HEK293T (cell line): ENCODE data around the gene TIAM1.

Experiments used
- CTCF ChIA-PET: fragments of 350-600 bp; formaldehyde crosslinking; extraction: SDS; loops from one replicate; lab custom pipeline; 2021; ENCODE audit warnings: antibody characterized with exemption, inconsistent platforms; lab: Yijun Ruan, JAX
- POLR2A ChIA-PET: fragments of 350-600 bp; formaldehyde crosslinking; extraction: SDS; loops from one replicate; lab custom pipeline; 2020; ENCODE audit warnings: antibody characterized with exemption, inconsistent platforms; lab: Yijun Ruan, JAX
- DNase-seq: peaks from one replicate; pipeline ENCODE4 v3.0.0; 2012; ENCODE audit warnings: mixed read lengths; ENCODE audit errors: extremely low spot score
- ARNT ChIP-seq: fragments of 450-650 bp; IDR thresholded peaks from 2 replicates; pipeline ENCODE4 v1.6.1; 2017; ENCODE audit warnings: mild to moderate bottlenecking
- BHLHE40 ChIP-seq: fragments of 450-650 bp; IDR thresholded peaks from 2 replicates; pipeline ENCODE4 v1.6.1; 2016; ENCODE audit warnings: mild to moderate bottlenecking, moderate library complexity, borderline replicate concordance
- CTBP1 ChIP-seq: fragments of 450-650 bp; IDR thresholded peaks from 2 replicates; pipeline ENCODE4 v1.6.1; 2016; ENCODE audit warnings: borderline replicate concordance
- ELF4 ChIP-seq: fragments of 450-650 bp; IDR thresholded peaks from 2 replicates; pipeline ENCODE4 v1.6.1; 2017; ENCODE audit warnings: antibody characterized with exemption
- FOXA1 ChIP-seq: fragments of 450-650 bp; IDR thresholded peaks from 2 replicates; pipeline ENCODE4 v1.6.1; 2016; ENCODE audit warnings: mild to moderate bottlenecking
- FOXK2 ChIP-seq: fragments of 450-650 bp; IDR thresholded peaks from 2 replicates; pipeline ENCODE4 v1.6.1; 2016; ENCODE audit warnings: mild to moderate bottlenecking
- FOXM1 ChIP-seq: fragments of 450-650 bp; IDR thresholded peaks from 2 replicates; pipeline ENCODE4 v1.6.1; 2017; ENCODE audit warnings: mild to moderate bottlenecking, borderline replicate concordance
- HDGF ChIP-seq: fragments of 450-650 bp; IDR thresholded peaks from 2 replicates; pipeline ENCODE4 v1.6.1; 2017; ENCODE audit warnings: antibody characterized with exemption, borderline replicate concordance
- L3MBTL2 ChIP-seq: fragments of 450-650 bp; conservative IDR thresholded peaks from 2 replicates; pipeline ENCODE4 v1.6.1; 2016; ENCODE audit warnings: mild to moderate bottlenecking
- LEF1 ChIP-seq: fragments of 450-650 bp; IDR thresholded peaks from 2 replicates; pipeline ENCODE4 v1.6.1; 2017; ENCODE audit warnings: mild to moderate bottlenecking, borderline replicate concordance
- NFRKB ChIP-seq: fragments of 450-650 bp; IDR thresholded peaks from 2 replicates; pipeline ENCODE4 v1.6.1; 2016; ENCODE audit warnings: mild to moderate bottlenecking, moderate library complexity
- PKNOX1 ChIP-seq: fragments of 450-650 bp; IDR thresholded peaks from 2 replicates; pipeline ENCODE4 v1.6.1; 2016
- SP1 ChIP-seq: fragments of 450-650 bp; IDR thresholded peaks from 2 replicates; pipeline ENCODE4 v1.6.1; 2017
- SUZ12 ChIP-seq: fragments of 450-650 bp; IDR thresholded peaks from 2 replicates; pipeline ENCODE4 v1.6.1; 2016; ENCODE audit warnings: mild to moderate bottlenecking
- TARDBP ChIP-seq: fragments of 450-650 bp; IDR thresholded peaks from 2 replicates; pipeline ENCODE4 v1.6.1; 2016
- ZNF384 ChIP-seq: fragments of 450-650 bp; IDR thresholded peaks from 2 replicates; pipeline ENCODE4 v1.6.1; 2016

TIAM1 gene

GRCh38 chr21:31181082-31181750, 162.8 kb downstream of the TIAM1 start:
- ChIA-PET POLR2A (no interaction called here), CTCF (interaction anchor here (0.6 to 2.0 kb wide), 6 partner anchors 17 to 305 kb away, joined by 3 to 13 read pairs (median 4); no protein-coding TSS in a partner anchor)
- TF ChIP-seq ZNF384 (peak; percentile 55; the same call in 1 of the 2 replicates), ARNT (no peak), SUZ12 (no peak)
- DNase-seq = no peak

GRCh38 chr21:31180256-31181081, 163.6 kb downstream of the TIAM1 start:
- ChIA-PET CTCF (interaction anchor here (0.5 to 2.0 kb wide), 5 partner anchors 18 to 304 kb away, joined by 3 to 13 read pairs (median 3); no protein-coding TSS in a partner anchor), POLR2A (no interaction called here)
- peak; percentile 52 for DNase-seq
- TF ChIP-seq TARDBP = no peak
- TF ChIP-seq ZNF384 = no peak
- TF ChIP-seq ARNT = no peak
- no peak for TF ChIP-seq HDGF
- TF ChIP-seq FOXA1 = no peak
- TF ChIP-seq SUZ12 = no peak
- no peak for TF ChIP-seq L3MBTL2
- TF ChIP-seq LEF1 = no peak
- no peak for TF ChIP-seq PKNOX1
- no peak for TF ChIP-seq CTBP1
- TF ChIP-seq ELF4 = no peak
- no peak for TF ChIP-seq FOXM1
- no peak for TF ChIP-seq FOXK2
- TF ChIP-seq NFRKB = no peak
- TF ChIP-seq SP1 = no peak
- no peak for TF ChIP-seq BHLHE40

GRCh38 chr21:31176725-31177124, 167.3 kb downstream of the TIAM1 start:
- CTCF ChIA-PET = no interaction called here

GRCh38 chr21:31176080-31176551, 167.9 kb downstream of the TIAM1 start:
- TF ChIP-seq NFRKB (no peak), BHLHE40 (no peak), PKNOX1 (no peak), HDGF (no peak), SUZ12 (no peak), ARNT (no peak)
- ChIA-PET POLR2A (no interaction called here), CTCF (no interaction called here)
- DNase-seq = no peak

More at GRCh38 chr21:31176725-31177124, 167.3 kb downstream of the TIAM1 start:
- no peak for TF ChIP-seq FOXM1
- no peak for TF ChIP-seq FOXA1
- no peak for TF ChIP-seq ARNT
- POLR2A ChIA-PET = no interaction called here
- no peak for DNase-seq

- TF ChIP-seq L3MBTL2 (peak; percentile 72), FOXM1 (no peak), HDGF (no peak)
- DNase-seq = peak; percentile 50
- ChIA-PET POLR2A (no interaction called here), CTCF (interaction anchor here (0.6 to 1.0 kb wide), 2 partner anchors 73 to 75 kb away, joined by 3 to 4 read pairs; no protein-coding TSS in a partner anchor)
These were observed 170.0 kb downstream of the TIAM1 start for GRCh38 chr21:31173881-31174555.

- ChIA-PET POLR2A (no interaction called here), CTCF (no interaction called here)
- TF ChIP-seq ARNT = no peak
- no peak for TF ChIP-seq CTBP1
- no peak for TF ChIP-seq L3MBTL2
- TF ChIP-seq PKNOX1 = no peak
- no peak for TF ChIP-seq NFRKB
- no peak for TF ChIP-seq ELF4
- no peak for TF ChIP-seq FOXM1
- TF ChIP-seq LEF1 = no peak
- no peak for TF ChIP-seq FOXA1
- TF ChIP-seq BHLHE40 = no peak
- TF ChIP-seq SP1 = no peak
- no peak for TF ChIP-seq FOXK2
- no peak for TF ChIP-seq HDGF
- TF ChIP-seq SUZ12 = no peak
- no peak for TF ChIP-seq TARDBP
- TF ChIP-seq ZNF384 = no peak
- no peak for DNase-seq
These were observed 171.7 kb downstream of the TIAM1 start for GRCh38 chr21:31172328-31172727.
